DND-41 (cell line): Measurements from ENCODE around the gene GALNTL6.

Experiments used
- ATAC-seq: fragments of 200-7000 bp; cut with Tn5 transposase; 3 replicates; pipeline ENCODE4 v1.9.1; 2021; ENCODE audit warnings: low read depth; ENCODE audit not compliant: insufficient read depth
- DNase-seq: peaks from one replicate; pipeline ENCODE4 v3.0.0-alpha.2; 2020
- H2AFZ ChIP-seq: 2 replicates; pipeline ENCODE4 v1.6.0; 2012; ENCODE audit warnings: low read depth, low read length
- H3K27ac ChIP-seq: 2 replicates; pipeline ENCODE4 v1.5.1; 2012; ENCODE audit warnings: low read length, inconsistent platforms
- H3K27me3 ChIP-seq: fragments of 200-600 bp; sonication (generic); 2 replicates; pipeline ENCODE4 v1.6.0; 2012; ENCODE audit warnings: low read length, mild to moderate bottlenecking, inconsistent platforms; ENCODE audit not compliant: insufficient read depth, poor library complexity
- H3K36me3 ChIP-seq: 2 replicates; pipeline ENCODE4 v1.5.1; 2012; ENCODE audit warnings: low read length, inconsistent platforms; ENCODE audit not compliant: insufficient read depth
- H3K4me1 ChIP-seq: 2 replicates; pipeline ENCODE4 v1.5.1; 2012; ENCODE audit warnings: mild to moderate bottlenecking, low read length; ENCODE audit not compliant: insufficient read depth
- H3K4me2 ChIP-seq: 2 replicates; pipeline ENCODE4 v1.6.0; 2012; ENCODE audit warnings: mild to moderate bottlenecking, moderate library complexity, low read length, inconsistent platforms; ENCODE audit not compliant: insufficient read depth
- H3K4me3 ChIP-seq, 2 experiments: fragments of 200-600 bp in 1 of 2; shearing (Covaris generic) in 1 of 2; 2 replicates each; pipeline ENCODE4 v1.5.1; 2012 to 2016; ENCODE audit warnings: inconsistent platforms in 2 of 2, low read length in 2 of 2, mild to moderate bottlenecking in 2 of 2, low read depth in 1 of 2, moderate library complexity in 1 of 2
- H3K79me2 ChIP-seq: 2 replicates; pipeline ENCODE4 v1.6.0; 2012; ENCODE audit warnings: low read length, inconsistent platforms; ENCODE audit not compliant: insufficient read depth
- H3K9ac ChIP-seq: 2 replicates; pipeline ENCODE4 v1.6.0; 2012; ENCODE audit warnings: low read depth, mild to moderate bottlenecking, inconsistent platforms, low read length, moderate library complexity
- H3K9me3 ChIP-seq: 2 replicates; pipeline ENCODE4 v1.5.1; 2012; ENCODE audit warnings: low read length, moderate library complexity, mild to moderate bottlenecking, inconsistent platforms; ENCODE audit not compliant: insufficient read depth, severe bottlenecking
- H4K20me1 ChIP-seq: 2 replicates; pipeline ENCODE4 v1.6.0; 2012; ENCODE audit warnings: low read length; ENCODE audit not compliant: insufficient read depth
- CTCF ChIP-seq: IDR thresholded peaks from 2 replicates; pipeline ENCODE4 v1.5.1; 2012; ENCODE audit warnings: borderline replicate concordance, low read length, moderate library complexity, mild to moderate bottlenecking; ENCODE audit not compliant: poor library complexity, severe bottlenecking; ENCODE audit errors: extremely low read depth
- EZH2 ChIP-seq: IDR thresholded peaks from 3 replicates; pipeline ENCODE4 v1.6.1; 2012; ENCODE audit warnings: borderline replicate concordance, low read depth, mild to moderate bottlenecking, moderate library complexity, low read length, inconsistent platforms; ENCODE audit not compliant: severe bottlenecking

The GALNTL6 gene

DNA sequence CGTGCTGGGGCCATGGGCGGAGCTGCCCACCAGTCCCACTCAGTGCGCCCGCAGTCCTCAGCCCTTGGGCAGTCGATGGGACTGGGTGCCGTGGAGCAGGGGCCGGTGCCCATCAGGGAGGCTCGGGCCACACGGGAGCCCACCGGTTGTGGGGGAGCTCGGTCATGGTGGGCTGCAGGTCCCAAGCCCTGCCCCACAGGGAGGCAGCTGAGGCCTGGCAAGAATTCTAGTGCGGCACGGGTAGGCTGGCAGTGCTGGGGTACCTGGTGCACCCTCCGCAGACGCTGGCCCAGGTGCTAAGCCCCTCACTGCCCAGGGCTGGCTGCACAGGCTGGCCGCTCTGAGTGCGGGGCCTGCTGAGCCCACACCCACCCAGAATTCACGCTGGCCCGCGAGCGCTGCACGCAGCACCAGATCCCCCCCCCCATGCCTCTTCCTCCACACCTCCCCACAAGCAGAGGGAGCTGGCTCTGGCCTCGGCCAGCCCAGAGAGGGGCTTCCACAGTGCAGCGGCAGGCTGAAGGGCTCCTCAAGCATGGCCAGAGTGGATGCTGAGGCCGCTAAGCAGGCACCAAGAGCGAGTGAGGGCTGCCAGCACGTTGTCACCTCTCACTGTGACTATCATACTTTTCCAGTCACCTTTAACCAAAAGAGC, 564.4 kb downstream of the GALNTL6 start:
- H3K27ac ChIP-seq = no peak overlapping the region
- H2AFZ ChIP-seq = no peak overlapping the region
- no peaks in the 10 kb centered on the region for H3K9me3 ChIP-seq
- no peak overlapping the region for H3K4me2 ChIP-seq
- H3K36me3 ChIP-seq = no peaks in the 10 kb centered on the region
- ATAC-seq (no peak), DNase-seq (no peak)
- H4K20me1 ChIP-seq = no peaks in the 10 kb centered on the region
- no peak overlapping the region for H3K9ac ChIP-seq
- H3K4me3 ChIP-seq = no peak overlapping the region
- TF ChIP-seq CTCF (no peak), EZH2 (no peak)
- no peaks in the 10 kb centered on the region for H3K27me3 ChIP-seq
- no peaks in the 10 kb centered on the region for H3K4me1 ChIP-seq
- H3K79me2 ChIP-seq = no peaks in the 10 kb centered on the region

- Histone ChIP-seq H3K4me1 (no peaks in the 10 kb centered on the region), H4K20me1 (no peaks in the 10 kb centered on the region)
Observed at GRCh38 chr4:172379834-172380233, 566.6 kb downstream of the GALNTL6 start.

GRCh38 chr4:172390331-172390730, 577.1 kb downstream of the GALNTL6 start:
- no peak for TF ChIP-seq EZH2
- TF ChIP-seq CTCF = no peak
- Histone ChIP-seq H3K4me2 (no peak overlapping the region), H3K9me3 (no peaks in the 10 kb centered on the region), H2AFZ (no peak overlapping the region), H3K79me2 (no peaks in the 10 kb centered on the region), H3K27me3 (no peaks in the 10 kb centered on the region), H3K27ac (no peak overlapping the region), H3K4me1 (no peaks in the 10 kb centered on the region), H3K9ac (no peak overlapping the region), H4K20me1 (no peaks in the 10 kb centered on the region), H3K4me3 (no peak overlapping the region), H3K36me3 (no peaks in the 10 kb centered on the region)
- DNase-seq (no peak), ATAC-seq (no peak)

More at GRCh38 chr4:172379834-172380233, 566.6 kb downstream of the GALNTL6 start:
- Histone ChIP-seq H3K9ac (no peak overlapping the region), H2AFZ (no peak overlapping the region), H3K27me3 (no peaks in the 10 kb centered on the region), H3K4me3 (no peak overlapping the region), H3K9me3 (no peaks in the 10 kb centered on the region), H3K36me3 (no peaks in the 10 kb centered on the region), H3K4me2 (no peak overlapping the region), H3K27ac (no peak overlapping the region), H3K79me2 (no peaks in the 10 kb centered on the region)
- DNase-seq (no peak), ATAC-seq (no peak)
- TF ChIP-seq EZH2 = no peak
- no peak for TF ChIP-seq CTCF

DNA sequence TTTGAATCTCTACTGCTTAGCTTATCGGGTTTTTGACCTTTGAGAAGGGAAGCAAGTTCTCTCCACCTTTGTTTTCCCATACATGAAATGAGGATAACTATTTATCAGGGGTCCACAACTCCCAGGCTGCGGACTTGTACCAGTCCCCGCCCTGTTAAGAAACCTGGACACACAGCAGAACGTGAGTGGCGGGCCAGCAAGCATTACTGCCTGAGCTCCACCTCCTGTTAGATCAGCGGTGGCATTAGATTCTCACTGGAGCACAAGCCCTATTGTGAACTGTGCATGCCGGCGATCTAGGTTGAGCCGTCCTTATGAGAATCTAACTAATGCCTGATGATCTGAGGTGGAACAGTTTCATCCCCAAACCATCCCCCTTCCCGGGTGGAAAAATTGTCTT, 579.5 kb downstream of the GALNTL6 start:
- no peaks in the 10 kb centered on the region for H3K9me3 ChIP-seq
- no peak for TF ChIP-seq EZH2
- no peak for TF ChIP-seq CTCF

More for the DNA sequence above, 579.5 kb downstream of the GALNTL6 start:
- H4K20me1 ChIP-seq = no peaks in the 10 kb centered on the region
- ATAC-seq = no peak
- no peak overlapping the region for H3K4me3 ChIP-seq
- H3K9ac ChIP-seq = no peak overlapping the region
- no peaks in the 10 kb centered on the region for H3K4me1 ChIP-seq
- no peak for DNase-seq
- H3K36me3 ChIP-seq = no peaks in the 10 kb centered on the region
- no peak overlapping the region for H3K4me2 ChIP-seq
- H3K27me3 ChIP-seq = no peaks in the 10 kb centered on the region
- no peaks in the 10 kb centered on the region for H3K79me2 ChIP-seq
- H2AFZ ChIP-seq = no peak overlapping the region
- H3K27ac ChIP-seq = no peak overlapping the region
